ENCODE results near the gene FADS6.

DNA sequence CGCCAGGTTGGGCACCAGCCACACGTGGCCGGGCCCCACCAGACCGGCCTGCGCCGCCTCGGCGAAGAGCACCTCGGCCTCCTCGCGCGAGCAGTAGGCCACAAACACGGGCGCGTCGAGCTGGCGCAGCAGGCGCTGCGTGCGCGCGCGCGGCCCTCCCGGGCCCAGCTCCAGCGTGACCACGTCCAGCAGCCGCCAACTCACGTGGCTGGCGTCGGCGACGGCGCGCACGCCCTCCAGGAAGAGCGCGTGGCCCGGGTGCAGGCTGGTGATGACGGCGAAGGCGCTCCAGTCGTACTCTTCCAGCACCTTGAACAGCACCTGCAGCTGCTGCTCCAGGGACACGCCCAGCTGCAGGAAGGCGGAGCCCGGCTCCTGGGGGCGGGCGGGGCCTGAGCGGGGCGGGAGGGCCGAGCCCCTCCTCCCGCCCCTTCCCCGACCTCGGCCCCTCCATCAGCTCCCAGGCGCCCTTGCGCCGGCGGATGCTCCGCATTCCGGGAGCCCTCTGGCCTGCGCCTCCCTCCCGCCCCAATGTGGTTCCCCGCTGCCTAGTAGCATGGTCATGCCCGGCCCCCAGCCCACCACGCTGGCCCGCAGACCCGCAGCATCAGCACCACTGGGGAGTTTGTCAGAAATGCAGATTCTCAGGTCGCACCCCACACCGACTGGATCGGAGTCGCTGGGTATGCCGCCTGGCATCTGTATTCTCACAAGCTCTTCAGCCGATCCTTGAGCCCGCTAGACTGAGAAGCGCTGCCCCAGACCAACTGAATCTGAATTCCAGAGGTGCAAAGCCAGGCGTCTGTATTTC, 41.0 kb downstream of the FADS6 start:
- no peak for TF ChIP-seq POLR2AphosphoS5 (IDR thresholded peaks at IDR 0.05)
- TF ChIP-seq, protein P1, sequence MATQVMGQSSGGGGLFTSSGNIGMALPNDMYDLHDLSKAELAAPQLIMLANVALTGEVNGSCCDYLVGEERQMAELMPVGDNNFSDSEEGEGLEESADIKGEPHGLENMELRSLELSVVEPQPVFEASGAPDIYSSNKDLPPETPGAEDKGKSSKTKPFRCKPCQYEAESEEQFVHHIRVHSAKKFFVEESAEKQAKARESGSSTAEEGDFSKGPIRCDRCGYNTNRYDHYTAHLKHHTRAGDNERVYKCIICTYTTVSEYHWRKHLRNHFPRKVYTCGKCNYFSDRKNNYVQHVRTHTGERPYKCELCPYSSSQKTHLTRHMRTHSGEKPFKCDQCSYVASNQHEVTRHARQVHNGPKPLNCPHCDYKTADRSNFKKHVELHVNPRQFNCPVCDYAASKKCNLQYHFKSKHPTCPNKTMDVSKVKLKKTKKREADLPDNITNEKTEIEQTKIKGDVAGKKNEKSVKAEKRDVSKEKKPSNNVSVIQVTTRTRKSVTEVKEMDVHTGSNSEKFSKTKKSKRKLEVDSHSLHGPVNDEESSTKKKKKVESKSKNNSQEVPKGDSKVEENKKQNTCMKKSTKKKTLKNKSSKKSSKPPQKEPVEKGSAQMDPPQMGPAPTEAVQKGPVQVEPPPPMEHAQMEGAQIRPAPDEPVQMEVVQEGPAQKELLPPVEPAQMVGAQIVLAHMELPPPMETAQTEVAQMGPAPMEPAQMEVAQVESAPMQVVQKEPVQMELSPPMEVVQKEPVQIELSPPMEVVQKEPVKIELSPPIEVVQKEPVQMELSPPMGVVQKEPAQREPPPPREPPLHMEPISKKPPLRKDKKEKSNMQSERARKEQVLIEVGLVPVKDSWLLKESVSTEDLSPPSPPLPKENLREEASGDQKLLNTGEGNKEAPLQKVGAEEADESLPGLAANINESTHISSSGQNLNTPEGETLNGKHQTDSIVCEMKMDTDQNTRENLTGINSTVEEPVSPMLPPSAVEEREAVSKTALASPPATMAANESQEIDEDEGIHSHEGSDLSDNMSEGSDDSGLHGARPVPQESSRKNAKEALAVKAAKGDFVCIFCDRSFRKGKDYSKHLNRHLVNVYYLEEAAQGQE (IDR thresholded peaks at IDR 0.05; ENCODE audit: borderline replicate concordance), result no peak
- TF ChIP-seq CTCF (IDR thresholded peaks at IDR 0.05; ENCODE audit: poor library complexity, severe bottlenecking), result no peak
